Tongue (tissue), 2 donors: Measurements from ENCODE around the gene USP40. TPM values are rescaled to one million over a fixed set of nuclear protein-coding genes. Genes with fewer than 3 reads are reported as not detected.

Experiments
- DNase-seq: peaks from one replicate; pipeline ENCODE4 v3.0.0-alpha.2; 2015
- total RNA-seq: library from RNA; depleted of rRNA; stranded (reverse); fragments of >200 nt; gene quantifications from one replicate; pipeline ENCODE4 v1.2.3, GENCODE V29; 2014

Gene USP40
- total RNA-seq, 1 donor from 2014 or later = 37.3 TPM

- DNase-seq = no peak
Measured at GRCh38 chr2:233473386-233473791, 93.2 kb downstream of the USP40 start.

DNA sequence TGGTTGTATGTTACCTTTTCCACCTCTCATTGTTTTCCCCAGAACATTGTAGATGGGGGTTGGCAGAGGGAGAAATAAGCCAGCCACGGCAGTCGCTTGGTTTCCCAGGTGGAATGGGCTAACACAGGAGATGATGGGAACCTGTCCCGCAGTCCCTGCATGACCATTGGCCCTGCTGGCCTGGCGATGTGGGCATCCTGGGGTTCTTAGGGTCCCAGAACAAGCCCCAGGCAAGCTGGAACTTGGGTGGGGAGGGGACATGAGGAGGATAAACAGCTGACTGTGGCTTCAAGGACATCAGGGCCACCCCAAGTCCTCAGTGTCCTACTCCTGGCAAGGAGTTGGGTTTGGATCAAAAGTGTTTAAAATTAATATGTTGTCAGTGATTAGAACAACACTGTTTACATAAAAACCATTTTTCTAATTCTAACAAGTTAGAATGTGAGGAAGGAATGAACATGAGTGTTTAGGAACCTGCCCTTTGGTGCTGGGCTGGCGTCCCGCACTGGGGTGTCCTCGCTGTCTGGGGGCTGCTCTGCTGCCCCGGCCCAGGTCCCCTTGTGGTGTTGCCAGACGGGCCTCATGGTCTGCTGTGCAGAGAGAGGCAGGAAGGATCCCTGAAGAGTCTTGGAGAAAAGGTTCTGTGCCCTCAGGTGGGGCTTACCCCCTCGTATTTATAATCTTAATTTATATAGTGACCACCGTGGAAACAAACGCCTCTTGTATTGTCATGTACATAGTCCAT lies 95.1 kb downstream of the USP40 start:
- DNase-seq = no peak

GRCh38 chr2:233470839-233471238 lies 95.7 kb downstream of the USP40 start:
- no peak for DNase-seq

DNA sequence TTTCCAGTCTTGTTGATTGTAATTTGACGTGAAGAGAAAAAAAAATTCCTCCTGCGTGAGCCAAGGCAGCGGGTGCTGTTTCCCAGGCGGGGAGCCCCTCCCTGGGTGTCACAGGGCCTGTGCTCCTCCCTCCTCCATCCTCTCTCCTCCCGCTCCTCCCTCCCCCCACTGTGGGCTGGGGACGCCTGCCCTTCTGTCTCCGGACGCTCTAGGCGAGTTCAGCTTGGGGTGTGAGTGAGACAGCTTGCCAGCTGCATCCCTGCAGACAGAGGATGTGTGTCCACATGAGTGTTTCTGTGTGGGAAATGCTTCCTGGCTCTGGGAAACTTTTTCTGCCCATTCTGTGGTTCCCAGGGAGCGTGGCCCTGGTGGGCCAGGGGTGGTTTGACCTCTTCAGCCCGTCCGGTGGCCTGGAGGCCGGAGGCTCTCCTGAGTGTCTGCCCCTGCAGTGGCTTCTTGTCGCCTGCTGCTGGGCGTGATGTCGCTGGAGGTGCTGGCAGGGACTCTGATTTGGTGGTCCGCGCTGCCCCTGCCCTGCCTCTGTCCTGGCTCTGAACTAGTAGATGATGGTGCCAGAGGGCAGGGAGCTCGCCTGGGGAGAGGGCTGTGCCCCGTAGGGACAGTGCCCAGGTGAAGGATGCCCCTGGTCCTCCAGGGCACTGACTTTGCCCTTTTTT lies 96.4 kb downstream of the USP40 start:
- peak; percentile 80 for DNase-seq

DNA sequence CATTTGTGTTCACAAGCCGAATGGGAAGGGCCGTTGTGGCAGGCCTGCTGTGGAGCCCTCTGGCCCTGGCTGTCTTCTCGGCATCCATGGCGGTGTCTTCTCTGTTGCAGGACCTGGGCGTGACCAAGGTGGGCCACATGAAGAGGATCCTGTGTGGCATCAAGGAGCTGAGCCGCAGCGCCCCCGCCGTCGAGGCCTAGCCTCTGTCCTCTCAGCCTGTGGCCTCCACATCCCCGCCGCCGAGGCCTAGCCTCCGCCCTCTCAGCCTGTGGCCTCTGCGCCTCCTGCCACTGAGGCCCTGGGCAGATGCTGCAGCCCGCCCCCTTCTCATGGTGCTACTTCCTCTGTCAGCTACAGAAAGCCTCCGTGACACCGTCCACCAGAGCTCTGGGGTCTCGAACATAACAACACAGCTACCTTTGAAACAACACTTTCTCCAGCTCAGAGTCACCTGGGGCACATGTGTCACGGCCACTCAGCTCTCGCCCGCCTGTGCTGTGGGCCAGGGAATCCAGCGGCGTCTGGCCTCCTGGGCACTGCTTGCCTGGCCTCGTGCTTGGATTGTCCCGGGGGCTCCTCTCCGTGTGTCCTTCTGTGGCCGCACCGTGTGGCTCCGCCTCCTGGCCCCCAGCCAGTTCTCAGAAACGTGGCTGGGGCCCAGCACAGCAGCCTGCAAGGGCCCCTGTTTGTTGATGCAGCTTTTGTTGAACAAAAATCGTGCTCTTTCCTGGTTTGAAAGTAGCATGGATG lies 97.1 kb downstream of the USP40 start:
- DNase-seq = no peak

DNA sequence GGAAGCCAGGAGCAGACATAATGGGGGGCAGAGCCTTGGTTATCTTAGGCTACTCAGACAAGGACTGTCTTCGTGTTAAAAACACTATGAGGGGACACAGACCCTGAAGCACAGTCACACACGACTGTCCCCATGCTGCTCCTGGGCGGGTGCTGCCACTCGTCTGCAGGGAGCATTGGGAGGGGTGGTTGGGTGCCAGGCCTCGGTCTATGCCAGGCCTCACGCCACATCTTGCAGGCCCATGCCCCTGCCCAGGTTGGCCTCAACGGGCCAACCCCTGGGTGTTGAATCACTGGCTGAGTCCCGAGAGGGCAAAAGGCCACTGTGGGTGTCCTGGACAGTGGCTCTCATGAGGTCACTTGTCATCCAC lies 97.9 kb downstream of the USP40 start:
- no peak for DNase-seq

DNA sequence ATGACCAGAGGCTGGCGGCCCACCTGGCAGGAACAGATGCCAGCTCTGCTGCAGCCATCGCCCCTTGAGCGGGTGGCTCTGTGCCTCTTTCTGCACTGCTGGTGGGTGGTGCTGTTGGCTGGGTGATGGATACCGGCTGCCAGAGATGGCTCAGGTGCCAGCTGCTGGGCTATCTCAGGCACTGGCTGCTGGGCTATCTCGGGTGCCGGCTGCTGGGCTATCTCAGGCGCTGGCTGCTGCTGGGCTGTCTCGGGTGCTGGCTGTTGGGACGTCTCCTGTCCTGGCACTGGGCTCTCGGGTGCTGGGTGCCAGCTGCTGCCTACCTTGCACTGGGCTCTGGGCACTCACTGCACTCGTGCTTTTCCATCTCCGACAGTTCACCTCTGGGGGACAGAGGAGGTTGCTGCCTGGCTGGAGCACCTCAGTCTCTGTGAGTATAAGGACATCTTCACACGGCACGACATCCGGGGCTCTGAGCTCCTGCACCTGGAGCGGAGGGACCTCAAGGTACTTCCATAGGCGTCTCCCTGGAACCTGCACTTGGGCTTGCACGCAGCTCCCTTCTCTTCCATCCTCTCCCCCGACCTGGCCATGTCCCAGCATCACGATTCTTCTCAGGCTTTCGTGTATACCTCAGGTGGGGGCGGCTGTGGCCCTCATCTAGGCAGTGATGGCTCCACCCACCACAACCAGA lies 98.4 kb downstream of the USP40 start:
- DNase-seq = no peak

- DNase-seq = no peak
Measured at GRCh38 chr2:233466991-233467603, 99.5 kb downstream of the USP40 start.

DNA sequence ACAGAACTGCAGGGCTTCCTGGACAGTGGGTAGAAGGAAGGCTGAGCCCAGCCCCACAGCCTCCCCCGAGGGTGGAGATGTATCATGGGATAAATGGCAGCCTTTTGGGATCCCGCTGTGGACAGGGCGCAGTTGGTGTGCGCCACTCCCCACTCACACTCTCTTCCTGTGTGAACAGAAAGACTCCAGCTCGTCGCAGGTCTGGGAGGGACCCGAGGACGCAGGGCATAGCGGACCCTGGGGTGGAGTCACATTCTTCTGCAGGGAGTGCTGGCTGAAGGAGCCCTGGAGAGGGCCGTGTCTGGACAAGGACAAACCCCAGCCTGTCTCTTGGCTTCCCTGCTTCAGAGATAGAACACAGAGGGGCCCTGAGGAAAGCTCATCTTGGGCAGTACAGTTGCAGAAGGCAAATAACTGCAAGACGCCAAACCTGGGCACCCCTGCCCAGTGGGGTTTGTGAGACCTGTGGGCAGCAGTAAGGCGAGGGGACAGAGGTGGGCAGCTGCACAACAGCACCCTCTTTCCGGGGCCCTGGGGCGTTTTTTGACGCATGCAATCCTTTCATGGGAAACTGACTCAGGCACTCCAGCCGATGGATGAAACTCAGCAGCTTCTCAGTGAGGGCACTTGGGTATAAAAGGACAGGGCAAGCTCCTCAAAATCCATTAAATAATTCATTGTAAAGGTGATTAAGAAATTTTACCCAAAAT lies 101.9 kb downstream of the USP40 start:
- peak; percentile 18 for DNase-seq

- DNase-seq = peak; percentile 24
Measured at GRCh38 chr2:233464056-233464455, 102.5 kb downstream of the USP40 start.

- DNase-seq = no peak
Measured at GRCh38 chr2:233463586-233463985, 103.0 kb downstream of the USP40 start.

- no peak for DNase-seq
Measured at GRCh38 chr2:233462826-233463470, 103.6 kb downstream of the USP40 start.

- no peak for DNase-seq
Measured at GRCh38 chr2:233462202-233462785, 104.3 kb downstream of the USP40 start.

GRCh38 chr2:233461481-233461891 lies 105.1 kb downstream of the USP40 start:
- no peak for DNase-seq

- peak; percentile 85 for DNase-seq
Measured at GRCh38 chr2:233460726-233461441, 105.7 kb downstream of the USP40 start.

GRCh38 chr2:233459426-233459825 lies 107.2 kb downstream of the USP40 start:
- DNase-seq = no peak

DNA sequence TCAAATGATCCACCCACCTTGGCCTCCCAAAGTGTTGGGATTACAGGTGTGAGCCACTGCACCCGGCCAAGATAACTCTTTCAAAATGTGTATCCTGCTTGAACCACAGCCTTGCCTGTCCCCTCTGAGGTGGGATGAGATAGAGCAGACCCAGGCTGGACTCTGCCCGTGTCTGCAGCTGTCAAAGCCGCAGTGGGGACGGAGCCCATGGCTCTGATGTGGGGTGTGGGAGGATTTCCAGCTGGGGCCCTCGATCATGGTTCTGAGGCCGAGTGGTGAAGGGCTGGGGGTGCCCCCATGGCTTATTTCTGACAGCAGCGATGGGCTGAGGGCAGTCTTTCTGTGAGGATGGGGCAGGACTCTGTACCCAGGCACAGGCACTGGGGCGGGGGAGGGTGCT lies 107.8 kb downstream of the USP40 start:
- DNase-seq = no peak

DNA sequence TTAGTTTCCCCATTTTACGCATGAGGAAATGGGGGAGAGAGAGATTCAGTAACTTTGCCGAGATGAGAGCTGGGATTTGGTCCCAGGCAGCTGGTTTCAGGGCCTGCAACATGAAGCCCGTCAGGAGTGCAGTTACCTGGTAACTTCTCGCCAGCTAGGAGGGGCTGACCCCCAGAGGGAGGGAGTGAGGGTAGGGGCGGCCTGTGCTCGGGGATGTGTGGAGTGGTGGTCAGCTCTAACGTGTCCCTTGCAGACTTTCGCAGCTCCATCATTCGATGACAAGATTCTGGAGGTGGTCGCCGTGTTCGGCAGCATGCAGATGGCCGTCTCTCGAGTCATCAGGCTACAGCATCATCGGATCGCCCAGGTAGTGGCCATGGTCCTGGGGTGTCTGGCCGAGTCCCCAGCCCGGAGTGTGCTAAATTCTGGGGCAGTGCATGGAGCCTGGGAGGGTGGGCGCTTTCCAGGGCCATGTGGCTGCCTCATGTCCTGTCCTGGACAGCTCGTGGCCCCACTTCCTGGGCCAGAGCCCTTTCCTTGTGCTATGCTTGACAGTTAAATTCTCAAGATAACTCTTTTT lies 108.5 kb downstream of the USP40 start:
- no peak for DNase-seq

GRCh38 chr2:233457356-233457755 lies 109.2 kb downstream of the USP40 start:
- no peak for DNase-seq

DNA sequence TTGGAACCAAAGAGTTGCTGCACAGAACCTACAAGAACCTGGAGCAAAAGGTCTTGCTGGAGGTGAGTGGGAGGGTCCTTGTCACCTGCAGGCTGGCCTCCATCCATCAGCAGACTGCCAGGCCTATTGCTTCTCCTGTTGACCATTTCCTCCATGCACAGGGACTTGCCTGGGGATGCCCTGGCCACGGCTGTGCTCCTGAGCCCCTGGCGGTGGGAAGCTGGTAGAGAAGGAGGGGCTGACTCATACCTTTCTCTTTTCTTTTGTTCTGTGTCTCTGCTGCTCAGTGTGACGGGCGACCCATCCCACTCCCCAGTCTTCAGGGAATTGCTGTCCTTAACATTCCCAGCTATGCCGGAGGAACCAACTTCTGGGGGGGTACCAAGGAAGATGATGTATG lies 109.6 kb downstream of the USP40 start:
- no peak for DNase-seq
